ENCODE measurements around the gene UNC13C.

Gene UNC13C

DNA sequence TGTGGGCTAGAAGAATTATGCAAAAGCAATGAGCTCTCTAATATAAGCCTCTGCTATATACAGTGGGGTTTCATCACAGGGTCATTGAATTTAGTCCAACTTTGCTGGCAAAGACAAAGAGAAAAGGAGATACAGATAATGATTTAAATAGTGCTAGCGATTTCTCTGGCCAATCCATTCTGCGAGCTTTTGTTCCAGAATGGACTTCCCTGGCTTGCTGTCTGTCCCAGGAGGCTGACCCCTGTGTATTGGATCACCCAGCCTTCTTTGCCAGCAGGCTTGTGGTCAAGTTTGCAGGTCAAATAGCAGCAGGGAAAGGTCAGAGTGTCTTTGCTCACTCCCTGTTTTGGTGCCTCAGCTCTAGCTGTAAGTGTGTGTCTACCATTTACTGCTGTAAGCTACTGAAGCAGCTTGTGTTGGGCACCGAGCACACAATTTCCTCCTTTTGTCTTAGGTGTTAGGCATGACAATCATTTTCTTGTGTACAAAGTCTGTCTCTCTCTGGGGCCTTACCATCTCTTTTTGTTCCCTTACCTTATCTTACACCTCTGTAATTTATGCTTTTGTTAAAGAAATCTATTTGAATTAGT is 55.7 kb downstream of the UNC13C start:
- Histone ChIP-seq H3K4me2 (ENCODE audit: low read length) (no peak overlapping the region), H3K27me3 (ENCODE audit: control insufficient read depth, low read length) (no peaks in the 10 kb centered on the region), H3F3A (ENCODE audit: control insufficient read depth, insufficient read depth) (no peaks in the 10 kb centered on the region), H3K36me3 (ENCODE audit: control insufficient read depth, low read length) (no peaks in the 10 kb centered on the region), H3K4me1 (ENCODE audit: control insufficient read depth, low read length) (no peaks in the 10 kb centered on the region), H3K9me2 (replicated peaks; ENCODE audit: control insufficient read depth, low read length) (no peaks in the 10 kb centered on the region), H3K79me2 (ENCODE audit: control insufficient read depth, low read length) (no peaks in the 10 kb centered on the region), H3K27ac (ENCODE audit: low read depth, low read length) (no peak overlapping the region), H4K20me1 (ENCODE audit: control insufficient read depth, insufficient read depth, low read depth, low read length) (no peaks in the 10 kb centered on the region), H3K9me3 (ENCODE audit: control insufficient read depth, insufficient read depth, low read length) (no peaks in the 10 kb centered on the region), H3K4me3 (ENCODE audit: low read length) (no peak overlapping the region)
- no peak for TF ChIP-seq EZH2phosphoT487 (IDR thresholded peaks at IDR 0.05; ENCODE audit: borderline replicate concordance, low read length)
- TF ChIP-seq, protein P1, sequence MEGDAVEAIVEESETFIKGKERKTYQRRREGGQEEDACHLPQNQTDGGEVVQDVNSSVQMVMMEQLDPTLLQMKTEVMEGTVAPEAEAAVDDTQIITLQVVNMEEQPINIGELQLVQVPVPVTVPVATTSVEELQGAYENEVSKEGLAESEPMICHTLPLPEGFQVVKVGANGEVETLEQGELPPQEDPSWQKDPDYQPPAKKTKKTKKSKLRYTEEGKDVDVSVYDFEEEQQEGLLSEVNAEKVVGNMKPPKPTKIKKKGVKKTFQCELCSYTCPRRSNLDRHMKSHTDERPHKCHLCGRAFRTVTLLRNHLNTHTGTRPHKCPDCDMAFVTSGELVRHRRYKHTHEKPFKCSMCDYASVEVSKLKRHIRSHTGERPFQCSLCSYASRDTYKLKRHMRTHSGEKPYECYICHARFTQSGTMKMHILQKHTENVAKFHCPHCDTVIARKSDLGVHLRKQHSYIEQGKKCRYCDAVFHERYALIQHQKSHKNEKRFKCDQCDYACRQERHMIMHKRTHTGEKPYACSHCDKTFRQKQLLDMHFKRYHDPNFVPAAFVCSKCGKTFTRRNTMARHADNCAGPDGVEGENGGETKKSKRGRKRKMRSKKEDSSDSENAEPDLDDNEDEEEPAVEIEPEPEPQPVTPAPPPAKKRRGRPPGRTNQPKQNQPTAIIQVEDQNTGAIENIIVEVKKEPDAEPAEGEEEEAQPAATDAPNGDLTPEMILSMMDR (IDR thresholded peaks at IDR 0.05; ENCODE audit: low read depth, low read length, poor library complexity, severe bottlenecking) = no peak

GRCh38 chr15:54035616-54036015 is 57.4 kb downstream of the UNC13C start:
- no peak overlapping the region for H3K27ac ChIP-seq (ENCODE audit: low read depth, low read length)
- TF ChIP-seq, protein P1 (IDR thresholded peaks at IDR 0.05; ENCODE audit: low read depth, low read length, poor library complexity, severe bottlenecking) = no peak
- no peak for TF ChIP-seq EZH2phosphoT487 (IDR thresholded peaks at IDR 0.05; ENCODE audit: borderline replicate concordance, low read length)
- no peaks in the 10 kb centered on the region for H3K4me1 ChIP-seq (ENCODE audit: control insufficient read depth, low read length)
- no peak overlapping the region for H3K4me2 ChIP-seq (ENCODE audit: low read length)
- H3K9me2 ChIP-seq (replicated peaks; ENCODE audit: control insufficient read depth, low read length) = no peaks in the 10 kb centered on the region
- no peaks in the 10 kb centered on the region for H3K36me3 ChIP-seq (ENCODE audit: control insufficient read depth, low read length)
- H3K27me3 ChIP-seq (ENCODE audit: control insufficient read depth, low read length) = no peaks in the 10 kb centered on the region
- no peaks in the 10 kb centered on the region for H4K20me1 ChIP-seq (ENCODE audit: control insufficient read depth, insufficient read depth, low read depth, low read length)
- H3K9me3 ChIP-seq (ENCODE audit: control insufficient read depth, insufficient read depth, low read length) = no peaks in the 10 kb centered on the region
- H3F3A ChIP-seq (ENCODE audit: control insufficient read depth, insufficient read depth) = no peaks in the 10 kb centered on the region
- no peak overlapping the region for H3K4me3 ChIP-seq (ENCODE audit: low read length)
- H3K79me2 ChIP-seq (ENCODE audit: control insufficient read depth, low read length) = no peaks in the 10 kb centered on the region

DNA sequence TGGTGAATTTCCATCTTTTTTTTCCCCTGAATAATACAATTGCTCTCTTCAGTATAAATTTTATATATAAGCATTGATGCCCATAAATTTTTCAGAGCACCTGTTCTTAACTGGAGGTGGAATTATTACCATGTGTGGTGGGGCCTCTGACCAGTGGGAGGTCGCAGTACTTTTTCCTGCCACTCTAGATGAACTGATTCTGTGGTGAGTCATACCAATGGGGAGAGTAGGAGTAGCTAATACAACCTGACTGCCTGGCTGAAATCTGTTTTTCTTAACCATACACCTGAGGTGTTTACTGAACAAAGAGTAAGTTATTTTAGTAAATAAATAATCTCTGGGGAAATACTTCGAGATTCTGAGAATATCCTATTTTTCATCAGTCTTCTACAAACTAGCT is 67.2 kb downstream of the UNC13C start:
- H3K9me3 ChIP-seq (ENCODE audit: control insufficient read depth, insufficient read depth, low read length) = no peaks in the 10 kb centered on the region
- no peak overlapping the region for H3K4me3 ChIP-seq (ENCODE audit: low read length)
- TF ChIP-seq, protein P1 (IDR thresholded peaks at IDR 0.05; ENCODE audit: low read depth, low read length, poor library complexity, severe bottlenecking) = no peak
- no peak for TF ChIP-seq EZH2phosphoT487 (IDR thresholded peaks at IDR 0.05; ENCODE audit: borderline replicate concordance, low read length)
- no peaks in the 10 kb centered on the region for H3F3A ChIP-seq (ENCODE audit: control insufficient read depth, insufficient read depth)
- no peak overlapping the region for H3K27ac ChIP-seq (ENCODE audit: low read depth, low read length)
- H3K4me2 ChIP-seq (ENCODE audit: low read length) = no peak overlapping the region
- no peaks in the 10 kb centered on the region for H3K4me1 ChIP-seq (ENCODE audit: control insufficient read depth, low read length)
- H3K9me2 ChIP-seq (replicated peaks; ENCODE audit: control insufficient read depth, low read length) = no peaks in the 10 kb centered on the region
- no peaks in the 10 kb centered on the region for H4K20me1 ChIP-seq (ENCODE audit: control insufficient read depth, insufficient read depth, low read depth, low read length)
- no peaks in the 10 kb centered on the region for H3K36me3 ChIP-seq (ENCODE audit: control insufficient read depth, low read length)
- no peaks in the 10 kb centered on the region for H3K27me3 ChIP-seq (ENCODE audit: control insufficient read depth, low read length)
- no peaks in the 10 kb centered on the region for H3K79me2 ChIP-seq (ENCODE audit: control insufficient read depth, low read length)
